Measurements from ENCODE around the gene HOXA13. TPM values are rescaled to one million over a fixed set of nuclear protein-coding genes. Genes with fewer than 3 reads are reported as not detected.
A peak's percentile ranks its signal among the peaks of the same experiment; 100 is the strongest.

HOXA13 gene
- polyA plus RNA-seq, 1 of the 3 experiments (the other 2 are of a cell fraction) = not detected

GRCh38 chr7:27248427-27248806 lies 48.5 kb upstream of the HOXA13 start:
- Histone ChIP-seq H3K4me3 (ENCODE audit: low read depth in 2 of 2, low read length in 1 of 2) (no peak overlapping the region), H3K9me3 (no peaks in the 10 kb centered on the region), H2AFZ (ENCODE audit: low read depth) (no peak overlapping the region), H3K9ac (no peak overlapping the region), H3K4me2 (no peak overlapping the region), H3K36me3 (replicated peaks in 1 of 2; ENCODE audit: control insufficient read depth in 1 of 2, insufficient read depth in 2 of 2, low read length in 1 of 2) (no peaks in the 10 kb centered on the region), H3K4me1 (ENCODE audit: control insufficient read depth in 1 of 2, insufficient read depth in 2 of 2, low read depth in 1 of 2, low read length in 1 of 2) (no peaks in the 10 kb centered on the region; a peak in 1 of 4 replicates), H3K79me2 (ENCODE audit: insufficient read depth) (no peaks in the 10 kb centered on the region), H3K9me2 (no peaks in the 10 kb centered on the region), H3F3A (replicated peaks; ENCODE audit: insufficient read depth) (peaks cover 3% of the 10 kb centered on the region), H3K27me3 (ENCODE audit: insufficient read depth) (peaks cover 100% of the 10 kb centered on the region), H4K20me1 (ENCODE audit: insufficient read depth) (no peaks in the 10 kb centered on the region; the same call in 1 of the 2 replicates), H3K27ac (ENCODE audit: low read depth in 2 of 2, low read length in 1 of 2) (no peak overlapping the region)
- ChIA-PET POLR2A (no interaction called here), CTCF (no interaction called here)
- 12% methylated on average over 3 of the region's 3 CpGs for WGBS (ENCODE audit: low lambda C conversion rate)
- peak; percentile 10 for DNase-seq
- no peak for TF ChIP-seq CHD2 (IDR thresholded peaks at IDR 0.05; ENCODE audit: low read length, partially characterized antibody)
- TF ChIP-seq EP300 (IDR thresholded peaks at IDR 0.05; ENCODE audit: borderline replicate concordance in 1 of 2, low read depth in 1 of 2, low read length in 1 of 2) = no peak
- no peak for TF ChIP-seq TCF12 (IDR thresholded peaks at IDR 0.05)
- TF ChIP-seq JUND (IDR thresholded peaks at IDR 0.05) = no peak
- no peak for TF ChIP-seq MXI1 (IDR thresholded peaks at IDR 0.05; ENCODE audit: low read depth, low read length)
- TF ChIP-seq RFX5 (IDR thresholded peaks at IDR 0.05; ENCODE audit: low read length) = no peak
- TF ChIP-seq MAX (IDR thresholded peaks at IDR 0.05; ENCODE audit: low read depth) = no peak

DNA sequence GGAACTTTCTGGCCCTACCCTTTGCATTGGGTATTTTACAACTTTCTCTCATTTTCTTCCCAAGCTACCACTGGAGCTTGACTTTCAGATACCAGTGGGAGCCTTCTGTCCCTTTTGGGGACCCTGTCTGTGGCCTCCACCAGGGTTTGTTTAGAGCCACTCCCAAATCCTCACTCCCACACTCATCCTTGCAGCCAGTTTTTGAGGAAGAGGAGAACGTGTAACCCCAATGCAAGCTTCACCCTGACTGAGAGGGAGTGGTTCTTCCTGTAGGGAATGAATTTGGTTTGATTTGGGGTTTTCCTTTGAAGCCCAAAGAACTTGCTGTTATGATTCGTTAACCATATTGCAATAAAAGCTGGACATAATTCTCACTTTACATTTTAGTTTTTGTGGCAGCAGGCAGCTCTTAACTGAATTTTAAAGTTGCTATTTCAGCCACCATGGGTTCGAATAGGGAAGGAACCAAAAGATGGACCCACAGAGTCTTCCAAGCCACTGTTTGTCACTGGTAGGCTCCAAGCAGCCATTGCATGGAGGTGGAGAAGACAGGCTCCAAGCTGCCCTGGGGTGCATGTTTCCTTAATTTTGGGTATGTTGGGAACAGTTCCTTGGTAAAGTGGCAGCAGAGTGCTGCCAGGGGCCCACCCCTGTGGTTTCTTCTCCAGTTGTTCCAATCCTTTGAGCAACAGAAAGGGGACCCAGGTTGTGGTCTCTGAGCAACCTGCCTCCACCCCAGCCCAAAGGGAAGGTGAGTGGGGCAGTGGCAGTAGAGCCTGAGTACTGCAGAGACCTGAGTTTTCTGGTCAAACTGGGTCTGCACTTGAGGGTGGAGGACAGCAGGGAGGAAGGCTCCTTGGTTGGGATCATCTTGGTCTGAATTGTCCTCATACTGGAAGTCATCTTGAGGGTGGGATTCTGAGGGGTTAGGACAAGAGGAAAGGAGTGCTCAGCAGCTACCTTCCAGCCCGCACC lies 47.8 kb upstream of the HOXA13 start:
- Histone ChIP-seq H3K4me1 (ENCODE audit: control insufficient read depth in 1 of 2, insufficient read depth in 2 of 2, low read depth in 1 of 2, low read length in 1 of 2) (no peaks in the 10 kb centered on the region; a peak in 1 of 4 replicates), H3K9ac (no peak overlapping the region), H3K4me3 (ENCODE audit: low read depth in 2 of 2, low read length in 1 of 2) (no peak overlapping the region), H3K27ac (ENCODE audit: low read depth in 2 of 2, low read length in 1 of 2) (no peak overlapping the region), H3K4me2 (no peak overlapping the region), H3K9me3 (no peaks in the 10 kb centered on the region), H3K27me3 (ENCODE audit: insufficient read depth) (peaks cover 100% of the 10 kb centered on the region), H3K36me3 (replicated peaks in 1 of 2; ENCODE audit: control insufficient read depth in 1 of 2, insufficient read depth in 2 of 2, low read length in 1 of 2) (no peaks in the 10 kb centered on the region), H4K20me1 (ENCODE audit: insufficient read depth) (no peaks in the 10 kb centered on the region; the same call in 1 of the 2 replicates), H3K9me2 (no peaks in the 10 kb centered on the region), H2AFZ (ENCODE audit: low read depth) (no peak overlapping the region), H3F3A (replicated peaks; ENCODE audit: insufficient read depth) (peaks cover 3% of the 10 kb centered on the region), H3K79me2 (ENCODE audit: insufficient read depth) (no peaks in the 10 kb centered on the region)
- ChIA-PET CTCF (interaction anchor here (0.6 to 1.9 kb wide), 9 partner anchors 9 to 849 kb away, joined by 3 to 7 read pairs (median 3); no protein-coding TSS in a partner anchor), POLR2A (no interaction called here)
- 6% methylated on average over 4 of the region's 4 CpGs for WGBS (ENCODE audit: low lambda C conversion rate)
- TF ChIP-seq REST (IDR thresholded peaks at IDR 0.05; ENCODE audit: low read depth, low read length) = no peak
- TF ChIP-seq TAF1 (IDR thresholded peaks at IDR 0.05; ENCODE audit: borderline replicate concordance, low read depth, low read length) = no peak
- no peak for TF ChIP-seq ELF1 (IDR thresholded peaks at IDR 0.05)
- TF ChIP-seq EP300 (IDR thresholded peaks at IDR 0.05; ENCODE audit: borderline replicate concordance in 1 of 2, low read depth in 1 of 2, low read length in 1 of 2) = no peak
- DNase-seq = peak; percentile 10

Data from SK-N-SH (cell line).